ENCODE results near the gene ART5. TPM values are rescaled to one million over a fixed set of nuclear protein-coding genes. Genes with fewer than 3 reads are reported as not detected.

Gene ART5, protein sequence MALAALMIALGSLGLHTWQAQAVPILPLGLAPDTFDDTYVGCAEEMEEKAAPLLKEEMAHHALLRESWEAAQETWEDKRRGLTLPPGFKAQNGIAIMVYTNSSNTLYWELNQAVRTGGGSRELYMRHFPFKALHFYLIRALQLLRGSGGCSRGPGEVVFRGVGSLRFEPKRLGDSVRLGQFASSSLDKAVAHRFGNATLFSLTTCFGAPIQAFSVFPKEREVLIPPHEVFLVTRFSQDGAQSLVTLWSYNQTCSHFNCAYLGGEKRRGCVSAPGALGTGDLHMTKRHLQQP
- under 1 TPM in 2 of 3 donors, not detected in 1; 0.22 to 0.23 TPM for polyA plus RNA-seq

GRCh38 chr11:3641701-3642070 lies at the start of gene ART5:
Gene ART5, minus strand, starts transcription at chr11:3641992. Its CDS starts 130 bp downstream, at chr11:3641862.
- 15 to 31% (median 23%) methylated on average over 12 to 21 of the region's 21 CpGs for WGBS, 3 donors
- H3K27ac ChIP-seq (ENCODE audit: low read depth, low read length) = no peak within 1 kb of the TSS

GRCh38 chr11:3686751-3687150 lies 45.0 kb upstream of the ART5 start:
- whole genome bisulfite sequencing, 3 donors = 75 to 98% (median 97%) methylated on average over 4 of the region's 4 CpGs
- no peak overlapping the region for H3K27ac ChIP-seq (ENCODE audit: low read depth, low read length)

GRCh38 chr11:3685923-3686322 lies 44.1 kb upstream of the ART5 start:
- 75 to 93% (median 87%) methylated on average over 7 of the region's 7 CpGs for WGBS, 3 donors
- no peak overlapping the region for H3K27ac ChIP-seq (ENCODE audit: low read depth, low read length)

GRCh38 chr11:3684819-3685172 lies 43.0 kb upstream of the ART5 start:
- no peak overlapping the region for H3K27ac ChIP-seq (ENCODE audit: low read depth, low read length)

GRCh38 chr11:3684129-3684818 lies 42.5 kb upstream of the ART5 start:
- WGBS, 3 donors = 96 to 97% (median 96%) methylated on average over 12 of the region's 12 CpGs
- no peak overlapping the region for H3K27ac ChIP-seq (ENCODE audit: low read depth, low read length)

More at GRCh38 chr11:3684819-3685172, 43.0 kb upstream of the ART5 start:
- 47 to 92% (median 82%) methylated on average over 2 of the region's 2 CpGs for whole genome bisulfite sequencing, 3 donors

DNA sequence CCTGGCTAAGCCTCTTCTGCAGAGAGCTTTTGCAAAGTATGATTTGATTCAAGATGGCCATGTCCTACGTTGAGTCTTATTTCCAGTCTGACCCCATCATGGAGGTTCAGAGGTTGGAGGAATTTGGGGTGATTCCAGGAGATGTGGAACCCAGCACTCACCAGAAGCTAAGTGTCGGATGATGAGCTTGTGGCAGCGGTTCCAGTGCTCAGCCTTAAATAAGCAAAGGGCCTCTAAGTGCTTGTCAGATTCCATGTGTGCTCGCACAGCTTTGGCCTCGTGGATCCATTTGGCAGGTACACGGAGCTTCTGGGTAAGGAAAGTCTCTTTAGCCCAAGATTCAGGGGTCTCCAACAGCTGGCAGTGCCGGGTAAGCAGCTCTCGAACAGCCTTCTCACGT lies 41.2 kb upstream of the ART5 start:
- H3K27ac ChIP-seq (ENCODE audit: low read depth, low read length) = no peak overlapping the region
- WGBS, 3 donors = 96% methylated on average over 9 of the region's 9 CpGs

DNA sequence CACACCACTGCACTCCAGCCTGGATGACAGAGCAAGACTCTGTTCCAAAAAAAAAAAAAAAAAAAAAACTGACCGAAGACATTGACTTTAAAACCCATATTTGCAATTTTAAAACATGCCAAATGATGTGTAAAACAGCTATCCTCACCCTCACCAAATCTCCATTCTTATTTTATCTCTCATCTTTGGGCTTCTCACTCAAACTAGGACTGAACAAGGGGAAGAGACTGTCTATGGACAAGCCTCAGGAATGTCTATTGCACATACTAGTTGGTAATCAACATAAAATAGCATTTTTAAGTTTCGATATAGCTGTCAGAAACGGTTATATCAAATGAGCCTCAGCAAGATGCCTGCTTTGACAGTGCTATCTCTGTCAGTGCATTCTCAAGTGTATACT lies 37.3 kb upstream of the ART5 start:
- WGBS, 3 donors = 94 to 98% (median 95%) methylated on average over 3 of the region's 3 CpGs
- no peak overlapping the region for H3K27ac ChIP-seq (ENCODE audit: low read depth, low read length)

GRCh38 chr11:3675971-3676370 lies 34.2 kb upstream of the ART5 start:
- no peak overlapping the region for H3K27ac ChIP-seq (ENCODE audit: low read depth, low read length)
- 96 to 99% (median 96%) methylated on average over 11 of the region's 11 CpGs for WGBS, 3 donors

- 94 to 100% (median 98%) methylated on average over 1 of the region's 1 CpG for WGBS, 3 donors
- no peak overlapping the region for H3K27ac ChIP-seq (ENCODE audit: low read depth, low read length)
Observed at GRCh38 chr11:3674189-3674588, 32.4 kb upstream of the ART5 start.

DNA sequence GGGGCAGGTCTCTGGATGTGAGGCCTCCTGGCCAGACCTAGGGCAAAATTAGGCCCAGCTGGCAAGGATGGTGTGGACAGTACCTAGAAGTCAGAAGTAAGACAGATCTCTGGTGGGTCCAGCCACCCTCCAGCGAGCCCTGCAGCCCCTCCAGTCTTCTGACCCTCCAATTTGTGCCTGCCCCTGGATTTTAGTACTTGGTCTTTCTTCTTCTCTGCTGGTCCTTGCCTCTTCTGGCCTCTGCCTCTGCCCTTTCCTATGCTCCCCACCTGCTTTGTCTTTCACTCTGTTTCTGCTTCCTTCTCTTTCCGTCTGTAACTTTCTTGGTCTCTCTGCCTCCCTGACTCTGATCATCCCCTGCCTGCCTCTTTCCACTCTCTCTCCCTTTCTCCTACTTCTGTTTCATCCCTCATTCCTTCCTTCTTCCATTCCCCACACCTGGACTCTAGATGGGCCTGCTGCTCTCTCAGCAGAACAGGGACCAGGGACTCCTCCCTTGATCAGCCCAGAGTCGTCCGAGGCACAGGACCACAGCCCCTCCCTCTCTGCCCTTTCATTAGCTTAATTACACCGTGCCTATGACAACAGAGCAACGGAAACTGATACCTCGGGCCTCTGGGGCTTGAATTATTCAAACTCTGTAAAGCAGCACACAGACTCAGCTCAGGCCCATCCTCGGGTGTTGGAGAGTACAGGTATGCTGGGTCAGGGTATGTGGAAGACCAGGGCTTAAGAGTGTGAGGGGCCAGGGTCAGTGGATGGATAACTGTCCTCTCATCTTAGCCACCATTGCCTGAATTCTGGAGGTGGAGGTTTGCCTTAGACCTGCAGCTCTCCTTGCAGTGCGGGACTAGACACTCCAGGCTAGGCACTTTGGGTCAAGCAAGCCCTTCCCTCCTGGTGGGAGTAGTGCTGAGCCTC lies 29.8 kb upstream of the ART5 start, which contains the start of gene CHRNA10:
TSS of gene CHRNA10 (minus strand) at position 51 of the 921 bp plus-strand sequence. CDS start 72 bp downstream, outside the sequence.
- no peak within 1 kb of the TSS for H3K27ac ChIP-seq (ENCODE audit: low read depth, low read length)
- WGBS, 3 donors = 73 to 80% (median 80%) methylated on average over 9 of the region's 9 CpGs

DNA sequence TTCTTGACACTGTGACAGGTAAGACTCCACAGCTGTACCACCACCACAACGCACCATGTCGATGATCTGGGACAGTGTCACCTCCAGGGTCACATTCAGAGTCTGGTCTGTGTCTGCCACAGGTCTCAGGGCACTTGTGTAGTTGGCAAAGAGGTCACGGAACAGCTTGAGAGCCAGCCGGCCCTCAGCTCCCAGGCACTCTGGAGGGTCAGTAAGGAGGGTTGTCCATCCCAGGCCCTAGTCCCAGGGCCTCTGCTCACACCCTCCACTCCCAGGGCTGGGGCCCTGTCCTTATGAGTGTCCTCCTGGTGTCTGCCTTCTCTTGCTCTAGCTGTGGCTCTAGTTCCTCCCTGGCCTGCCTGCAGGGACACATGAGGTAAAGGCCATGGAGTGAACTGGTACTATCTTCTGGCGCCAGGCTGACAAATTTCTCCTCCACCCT lies 28.0 kb upstream of the ART5 start:
- WGBS, 3 donors = 95 to 96% (median 96%) methylated on average over 5 of the region's 5 CpGs

DNA sequence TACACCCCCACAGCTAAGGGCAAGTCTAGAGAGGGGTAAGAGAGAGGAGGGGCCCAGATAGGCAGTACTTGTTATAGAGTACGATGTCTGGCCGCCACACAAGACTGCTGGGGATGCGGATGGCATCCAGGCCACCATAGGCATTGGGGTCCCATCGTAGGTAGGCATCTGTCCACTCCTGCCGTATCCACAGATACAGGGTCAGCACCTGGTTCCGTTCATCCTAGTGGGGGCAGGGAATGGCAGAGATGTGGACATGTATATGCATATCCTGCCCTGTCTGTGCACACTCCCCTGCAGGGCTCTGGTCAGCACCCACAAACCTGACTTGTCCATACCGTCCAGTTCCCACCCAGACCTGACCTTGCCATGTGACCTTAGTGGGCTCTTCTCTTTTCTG lies 27.3 kb upstream of the ART5 start:
- no peak overlapping the region for H3K27ac ChIP-seq (ENCODE audit: low read depth, low read length)
- WGBS, 3 donors = 95 to 99% (median 96%) methylated on average over 7 of the region's 7 CpGs

More for the DNA sequence above, 28.0 kb upstream of the ART5 start:
- H3K27ac ChIP-seq (ENCODE audit: low read depth, low read length) = no peak overlapping the region

DNA sequence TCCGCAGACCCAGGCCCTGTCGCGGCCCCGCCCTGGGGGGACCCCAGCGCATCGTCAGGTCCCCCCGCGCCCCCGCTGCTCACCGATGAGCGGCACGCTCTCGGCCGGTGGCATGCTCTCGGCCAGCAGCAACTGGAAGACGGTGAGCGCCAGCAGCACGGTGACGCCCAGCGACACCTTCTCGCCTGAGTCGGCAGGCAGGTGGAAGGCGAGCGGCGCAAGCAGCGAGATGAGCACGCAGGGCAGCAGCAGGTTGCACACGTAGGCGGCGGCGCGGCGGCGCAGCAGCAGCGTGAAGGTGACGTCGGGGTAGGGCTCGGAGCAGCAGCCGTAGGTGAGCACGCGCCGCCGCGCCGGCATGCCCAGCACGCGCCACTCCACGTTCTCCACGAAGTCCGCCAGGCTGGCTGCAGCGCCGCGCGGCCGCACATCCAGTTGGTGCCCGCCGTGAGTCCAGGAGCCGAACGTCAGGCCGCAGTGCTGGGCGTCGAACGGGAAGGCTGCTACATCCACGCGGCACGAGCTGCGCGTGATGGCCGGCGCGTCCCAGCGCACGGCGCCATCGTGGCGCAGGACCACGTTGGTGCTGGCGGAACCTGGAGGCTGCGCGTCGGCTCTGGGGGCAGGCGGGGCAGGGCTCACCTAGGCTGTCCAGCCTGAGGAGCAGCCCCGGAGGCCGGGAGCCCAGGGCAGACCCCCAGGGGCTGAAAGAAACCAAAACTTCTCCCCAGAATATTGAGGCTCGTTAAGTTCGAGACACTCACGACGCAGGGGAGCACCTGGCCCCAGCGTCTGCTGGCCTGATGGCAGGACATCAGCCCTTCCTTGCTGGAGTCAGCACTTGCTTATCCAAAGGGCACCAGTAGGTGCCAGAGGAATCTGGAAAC lies 25.6 kb upstream of the ART5 start:
- WGBS, 3 donors = 97 to 98% (median 98%) methylated on average over 74 to 89 of the region's 89 CpGs
- no peak overlapping the region for H3K27ac ChIP-seq (ENCODE audit: low read depth, low read length)

DNA sequence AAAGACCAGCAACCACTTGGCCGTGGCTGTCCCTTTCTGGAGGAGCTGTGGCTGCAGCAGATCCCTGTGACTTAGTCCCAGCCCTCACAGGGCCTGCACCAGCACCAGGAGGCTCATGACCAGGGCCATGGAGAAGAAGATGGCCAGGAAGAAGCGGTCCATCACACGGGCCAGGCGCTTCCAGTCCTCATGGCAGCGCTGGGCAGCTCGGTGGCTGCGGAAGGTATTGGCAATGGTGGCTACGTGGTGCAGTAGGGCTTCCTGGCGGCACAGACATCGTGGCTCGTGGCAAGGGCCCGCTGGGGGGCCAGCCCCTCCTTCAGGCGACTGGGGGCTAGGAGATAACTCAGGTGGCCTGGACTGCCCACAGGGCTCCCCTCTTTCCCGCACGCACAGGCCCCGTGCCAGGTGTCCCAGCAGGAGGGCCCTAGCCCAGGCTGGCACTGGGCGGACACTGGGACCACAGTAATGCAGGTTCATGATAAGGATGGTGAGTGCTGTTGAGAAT lies 24.3 kb upstream of the ART5 start:
- no peak overlapping the region for H3K27ac ChIP-seq (ENCODE audit: low read depth, low read length)
- WGBS, 3 donors = 92 to 98% (median 92%) methylated on average over 16 to 17 of the region's 17 CpGs

GRCh38 chr11:3665336-3666022 lies 23.7 kb upstream of the ART5 start:
- no peak overlapping the region for H3K27ac ChIP-seq (ENCODE audit: low read depth, low read length)
- WGBS, 3 donors = 79 to 95% (median 94%) methylated on average over 6 of the region's 6 CpGs

DNA sequence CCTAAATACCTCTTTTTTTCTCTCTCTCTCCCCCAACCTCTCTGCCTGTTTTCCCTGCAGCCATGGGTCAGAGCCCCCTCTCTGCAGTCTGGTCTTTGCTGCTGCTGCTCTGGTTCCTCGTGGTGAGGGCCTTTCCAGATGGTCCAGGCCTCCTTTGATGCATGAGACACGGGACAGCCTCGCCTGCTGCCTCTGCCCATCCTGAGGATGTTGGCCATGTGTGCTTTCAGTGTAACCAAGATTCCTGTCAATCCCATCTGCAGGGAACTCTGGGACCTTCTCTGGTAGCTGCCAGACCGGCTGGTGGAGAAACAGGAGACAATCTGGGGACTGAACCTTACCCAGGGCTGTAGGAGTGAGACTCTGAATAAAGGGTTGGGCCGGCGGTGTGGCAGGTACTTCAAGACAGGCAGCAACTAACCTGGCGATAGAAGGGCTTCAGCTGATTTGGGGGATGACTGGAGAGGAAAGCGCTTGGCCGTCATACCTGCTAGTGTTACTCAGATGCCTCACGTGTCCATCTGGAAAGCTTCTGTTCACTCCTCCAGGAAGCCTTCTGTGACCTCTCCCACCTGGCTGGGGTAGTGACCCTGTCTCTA lies 22.3 kb upstream of the ART5 start:
- 87 to 89% (median 89%) methylated on average over 9 to 10 of the region's 10 CpGs for WGBS, 3 donors
- no peak overlapping the region for H3K27ac ChIP-seq (ENCODE audit: low read depth, low read length)

- H3K27ac ChIP-seq (ENCODE audit: low read depth, low read length) = no peak overlapping the region
Observed at GRCh38 chr11:3662856-3663255, 21.1 kb upstream of the ART5 start.

All from adipose tissue (tissue), 3 donors.